NCI-H2081 (cell line): ENCODE results near the gene P2RX6.
A peak's percentile ranks its signal among the peaks of the same experiment; 100 is the strongest.

ENCODE experiments used
- DNase-seq, 2 experiments: peaks; one replicate each; lab custom pipeline; 2025; lab: John Stamatoyannopoulos, UW

P2RX6 gene

DNA sequence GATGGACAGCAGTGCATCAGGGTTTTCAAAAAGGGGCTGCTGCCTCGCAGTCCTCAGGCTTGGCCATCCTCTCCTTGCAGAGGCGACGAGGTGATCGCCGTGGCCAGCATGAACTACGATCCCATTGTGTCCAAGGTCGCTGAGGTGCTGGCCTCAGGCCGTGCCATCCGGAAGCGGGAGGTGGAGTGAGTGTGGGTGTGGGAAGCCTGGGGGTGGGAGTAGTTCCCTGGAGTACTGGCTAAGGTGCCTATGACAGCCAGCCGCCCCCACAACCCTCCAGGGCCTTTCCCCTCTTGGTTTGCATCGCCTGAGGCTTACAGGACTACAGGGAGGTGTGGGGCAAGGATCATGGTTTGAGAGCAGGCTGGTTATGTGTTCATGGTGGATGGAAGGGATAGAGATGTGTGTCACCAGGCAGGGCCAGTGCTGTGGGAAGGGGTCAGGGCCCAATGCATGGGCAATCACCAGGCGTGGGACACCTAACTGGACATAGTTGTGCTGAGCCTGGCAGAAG is 35.0 kb upstream of the P2RX6 start:
- DNase-seq, result no peak

DNA sequence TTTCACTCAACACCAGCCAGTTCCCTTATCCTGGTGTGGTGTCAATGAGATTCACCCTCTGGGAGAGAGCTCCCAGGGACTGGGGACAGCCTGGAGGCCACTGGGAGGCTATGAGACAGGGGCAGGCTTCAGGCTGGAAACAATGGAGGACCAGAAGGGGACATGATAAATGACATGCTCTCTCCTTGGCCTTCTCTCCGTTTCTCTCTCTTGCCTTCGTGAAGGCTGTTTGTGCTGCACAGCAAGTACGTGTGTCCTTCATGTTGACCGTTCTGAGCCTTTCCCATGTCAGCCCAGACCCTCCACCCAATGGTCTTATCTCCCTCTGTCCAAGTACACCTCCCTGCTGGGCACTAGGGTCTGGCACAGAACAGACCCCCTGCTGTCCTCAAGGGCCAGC is 34.4 kb upstream of the P2RX6 start:
- DNase-seq, result no peak

DNA sequence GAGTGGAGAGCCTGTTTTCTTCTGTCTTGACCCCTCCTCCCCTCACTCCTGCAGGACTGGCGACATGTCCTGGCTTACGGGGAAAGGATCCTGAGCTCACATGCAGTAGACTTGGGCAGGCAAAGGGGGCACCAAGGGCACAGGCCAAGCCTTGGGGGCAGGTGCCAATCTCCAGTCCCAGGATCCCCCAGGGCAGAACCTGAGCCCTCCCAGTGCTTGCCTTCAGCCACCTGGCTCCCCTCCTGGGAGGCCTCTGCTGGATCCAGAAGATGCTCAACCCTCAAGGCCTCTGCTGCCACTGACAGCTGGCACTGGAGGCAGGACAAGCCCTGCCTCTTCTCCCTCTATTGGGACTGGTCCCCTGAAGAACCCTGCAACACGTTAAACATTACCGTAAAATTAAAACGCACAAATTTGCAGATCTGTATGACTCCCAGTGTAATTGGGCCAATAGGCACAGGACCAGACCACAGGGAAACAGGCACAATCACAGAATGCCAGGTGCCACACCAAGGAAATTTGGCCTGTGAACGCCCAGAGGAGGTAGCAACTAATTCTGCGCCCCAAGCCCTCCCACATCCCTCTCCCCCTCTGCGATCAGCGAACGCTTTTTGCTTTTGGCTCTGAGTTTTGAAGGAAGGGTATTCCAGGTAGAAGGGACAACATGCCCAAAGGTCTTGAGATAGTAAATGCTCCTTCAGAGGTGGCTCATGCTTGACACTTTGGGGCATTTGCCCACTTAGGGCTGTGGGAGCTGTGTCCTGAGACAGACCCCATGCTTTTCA is 33.8 kb upstream of the P2RX6 start:
- no peak for DNase-seq

DNA sequence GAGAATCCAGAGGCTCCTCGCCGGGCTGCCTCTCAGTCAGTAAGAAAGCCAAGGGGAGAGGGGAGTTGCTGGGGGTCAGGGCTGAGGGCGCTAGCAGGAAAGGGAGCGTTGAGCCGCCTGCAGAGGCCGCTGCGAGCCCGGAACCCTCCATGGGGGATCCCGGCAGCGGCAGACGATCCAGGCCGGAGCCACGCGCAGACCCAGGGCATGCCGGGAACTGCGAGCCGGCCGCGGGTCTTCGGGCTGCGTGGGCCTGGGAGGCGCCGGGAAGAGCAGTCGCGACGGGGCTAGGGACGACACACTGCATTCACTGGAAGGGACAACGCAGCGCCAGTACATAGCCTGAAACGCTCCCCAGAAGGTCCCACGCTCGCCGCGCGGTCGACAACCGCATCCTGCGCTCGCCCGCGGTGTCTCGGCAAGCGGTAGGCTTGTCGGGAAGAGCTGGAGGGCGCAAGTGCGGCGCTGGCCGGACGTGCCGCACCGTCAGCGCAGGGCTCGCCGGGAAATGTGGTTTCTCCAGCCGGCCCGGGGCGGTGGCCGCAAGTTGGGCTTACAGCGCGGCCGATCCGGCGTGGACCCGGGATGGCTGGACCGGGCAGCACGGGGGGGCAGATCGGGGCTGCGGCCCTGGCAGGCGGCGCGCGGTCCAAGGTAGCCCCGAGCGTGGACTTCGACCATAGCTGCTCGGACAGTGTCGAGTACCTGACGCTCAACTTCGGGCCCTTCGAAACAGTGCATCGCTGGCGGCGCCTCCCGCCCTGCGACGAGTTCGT is 33.0 kb upstream of the P2RX6 start, which contains the start of gene LZTR1:
LZTR1 (plus strand) TSS at position 511 of the 776 bp plus-strand sequence; CDS start at position 586, 75 bp downstream.
- peak; percentile 63 to 76 for DNase-seq

DNA sequence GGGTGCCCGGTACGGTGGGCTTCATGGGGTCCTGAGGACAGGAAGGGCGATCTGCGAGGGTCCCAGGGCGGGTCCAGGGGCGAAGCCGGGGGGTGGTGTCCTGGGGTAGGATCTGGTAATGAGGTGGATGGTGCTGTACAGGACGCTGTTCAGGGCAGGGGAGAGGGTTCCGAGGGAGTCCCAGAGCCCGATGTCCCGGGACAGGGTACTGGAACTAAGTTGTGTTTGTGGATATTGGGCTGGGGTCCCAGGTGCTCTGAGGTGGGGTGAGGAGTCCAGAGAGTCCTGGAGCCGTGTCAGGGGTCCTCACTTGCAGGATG is 32.4 kb upstream of the P2RX6 start:
- no peak for DNase-seq

DNA sequence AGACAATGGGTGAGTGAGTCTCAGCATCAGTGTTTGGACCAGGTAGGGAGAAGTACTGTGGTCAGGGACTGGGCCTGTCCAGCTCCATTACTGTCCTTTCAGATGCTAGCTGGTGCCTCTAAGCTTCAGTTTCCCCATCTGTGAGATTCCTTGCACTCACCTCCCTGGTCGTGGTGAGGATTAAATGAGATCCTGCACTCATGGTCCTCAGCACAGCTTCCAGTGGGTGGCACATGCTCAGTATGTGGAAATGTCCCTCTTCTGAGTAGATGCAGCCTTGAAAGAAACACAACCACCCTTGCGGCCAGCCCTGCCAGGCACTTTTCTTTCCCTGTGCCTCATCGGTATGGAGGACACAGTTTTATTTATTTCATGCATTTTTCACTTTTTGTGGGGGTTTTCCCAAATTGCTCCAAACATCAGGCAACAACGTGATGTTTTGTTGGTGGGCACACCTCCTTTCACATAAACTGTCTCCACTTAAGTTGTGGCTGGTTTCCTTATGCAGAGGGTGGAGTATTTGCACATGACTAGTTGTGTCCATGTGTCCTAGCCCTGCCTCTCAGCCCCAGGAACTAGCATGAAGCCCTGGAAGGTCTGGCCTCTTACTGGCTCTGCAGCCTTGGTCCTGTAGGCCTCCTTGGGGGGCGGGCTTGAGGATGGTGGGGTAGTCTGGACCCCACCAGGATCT is 31.7 kb upstream of the P2RX6 start:
- no peak for DNase-seq

DNA sequence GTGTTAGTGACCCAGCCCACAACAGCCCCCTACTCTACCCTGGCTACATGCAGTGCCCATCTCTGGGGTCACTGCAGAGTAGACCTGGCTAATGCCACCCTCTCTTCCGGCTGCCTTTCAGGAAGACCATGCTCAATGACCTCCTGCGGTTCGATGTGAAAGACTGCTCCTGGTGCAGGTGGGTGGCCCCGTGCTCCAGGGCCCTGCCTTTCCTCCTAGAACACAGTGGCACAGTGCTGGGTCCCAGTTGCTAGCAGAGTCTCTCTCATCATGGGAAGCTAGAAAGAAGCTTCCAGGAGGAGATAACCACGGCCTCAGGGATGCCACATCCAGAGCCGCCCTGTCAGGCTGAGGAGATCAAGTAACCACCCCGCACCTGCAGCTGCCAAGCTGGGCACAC is 29.2 kb upstream of the P2RX6 start:
- no peak for DNase-seq

DNA sequence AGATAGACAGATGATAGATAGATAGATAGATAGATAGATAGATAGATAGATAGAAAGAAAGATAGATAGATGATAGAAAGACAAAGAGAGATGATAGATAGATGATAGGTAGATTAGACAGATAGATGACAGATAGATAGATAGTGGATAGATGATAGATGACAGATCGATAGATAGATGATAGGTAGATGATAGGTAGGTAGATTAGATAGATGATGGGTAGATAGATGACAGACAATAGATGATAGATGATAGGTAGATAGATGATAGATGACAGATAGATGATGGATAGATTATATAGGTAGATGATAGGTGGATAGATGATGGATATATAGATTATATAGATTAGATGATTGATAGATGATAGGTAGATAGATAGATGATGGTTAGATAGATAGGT is 28.6 kb upstream of the P2RX6 start:
- no peak for DNase-seq

DNA sequence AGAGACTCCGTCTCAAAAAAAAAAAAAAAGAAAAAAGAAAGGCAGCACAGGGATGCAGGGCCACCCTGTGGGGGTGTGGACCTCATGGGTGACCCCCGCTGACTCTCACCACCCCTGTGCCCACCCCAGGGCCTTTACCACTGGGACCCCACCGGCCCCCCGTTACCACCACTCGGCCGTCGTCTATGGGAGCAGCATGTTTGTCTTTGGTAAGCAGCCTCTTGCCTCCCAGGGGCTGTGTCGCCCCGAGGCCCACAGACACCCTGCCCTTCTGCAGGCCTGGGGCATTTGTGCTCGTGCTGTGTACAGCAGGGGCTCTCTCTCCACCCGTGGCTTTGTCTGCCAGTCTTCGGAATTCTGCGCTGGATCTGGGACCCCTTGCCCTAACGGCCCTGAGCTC is 27.6 kb upstream of the P2RX6 start:
- no peak for DNase-seq

DNA sequence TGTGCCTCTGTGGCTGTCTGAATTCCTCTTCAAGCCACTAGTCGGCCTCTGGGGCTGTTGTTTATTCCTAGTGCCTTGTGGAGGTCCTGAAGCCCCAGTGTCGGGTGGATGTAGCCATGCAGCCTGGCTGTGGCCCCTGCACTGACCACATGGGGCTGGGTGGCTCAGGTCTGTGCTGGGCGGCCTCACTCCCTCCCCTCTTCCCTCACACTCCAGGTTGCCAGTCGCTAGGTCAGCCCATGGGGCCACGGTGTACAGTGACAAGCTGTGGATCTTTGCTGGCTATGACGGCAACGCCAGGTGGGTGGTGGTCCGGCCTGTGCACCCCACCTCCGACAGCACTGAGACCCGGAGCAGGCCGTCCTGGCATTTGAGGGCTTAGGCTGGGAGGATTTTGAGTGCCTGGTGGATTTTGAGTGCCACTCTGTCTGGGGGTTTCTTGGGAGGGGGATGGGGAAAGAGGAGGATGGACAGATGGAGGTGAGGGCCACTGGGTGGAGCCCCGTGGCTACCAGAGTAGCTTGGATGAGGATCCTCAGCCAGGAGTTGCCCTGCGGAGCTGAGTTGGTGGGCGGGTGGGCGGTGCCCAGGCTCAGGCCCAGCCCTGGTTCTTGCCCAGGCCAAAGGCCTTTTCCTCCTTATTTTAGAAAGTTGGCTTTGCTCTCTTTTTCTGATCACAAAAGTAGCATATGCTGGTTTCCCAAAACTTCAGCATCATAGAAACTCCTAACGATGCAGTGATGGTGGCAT is 26.2 kb upstream of the P2RX6 start:
- DNase-seq, result no peak

DNA sequence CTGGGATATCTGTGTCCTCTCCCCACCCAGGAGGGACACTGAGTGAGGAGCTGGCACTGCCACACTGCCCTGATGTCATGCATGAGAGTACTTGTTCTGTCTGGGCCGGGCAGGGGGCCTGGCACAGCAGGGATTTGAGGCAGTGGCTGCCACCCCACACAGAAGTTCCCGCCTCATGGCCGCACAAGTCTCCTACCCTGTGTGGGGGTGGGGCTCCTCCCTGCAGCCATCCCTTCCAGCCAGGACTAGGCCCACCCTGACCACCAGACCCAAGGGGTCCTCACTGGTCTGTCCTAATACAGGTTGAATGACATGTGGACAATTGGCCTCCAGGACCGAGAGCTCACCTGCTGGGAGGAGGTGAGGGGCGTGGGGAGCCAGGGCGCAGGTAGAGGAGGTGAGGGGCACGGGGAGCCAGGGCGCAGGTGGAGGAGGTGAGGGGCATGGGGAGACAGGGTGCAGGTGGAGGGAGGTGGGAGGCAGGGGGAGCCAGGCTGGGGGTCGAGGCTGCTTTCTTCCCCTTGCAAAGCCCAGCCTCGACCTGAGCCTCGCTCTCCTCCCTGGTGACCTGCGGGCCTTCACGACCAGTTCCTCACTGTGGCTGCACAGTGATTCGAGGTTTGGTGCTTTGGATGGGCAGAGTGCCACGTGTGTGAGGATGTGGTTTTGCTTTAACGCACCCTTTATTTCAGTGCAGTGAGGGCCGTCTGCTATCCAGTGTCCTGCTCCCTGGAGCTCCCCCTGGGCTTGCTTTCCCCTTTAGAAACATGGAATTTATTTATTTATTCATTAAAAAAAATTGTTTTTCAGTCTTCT is 25.4 kb upstream of the P2RX6 start:
- DNase-seq, result no peak

DNA sequence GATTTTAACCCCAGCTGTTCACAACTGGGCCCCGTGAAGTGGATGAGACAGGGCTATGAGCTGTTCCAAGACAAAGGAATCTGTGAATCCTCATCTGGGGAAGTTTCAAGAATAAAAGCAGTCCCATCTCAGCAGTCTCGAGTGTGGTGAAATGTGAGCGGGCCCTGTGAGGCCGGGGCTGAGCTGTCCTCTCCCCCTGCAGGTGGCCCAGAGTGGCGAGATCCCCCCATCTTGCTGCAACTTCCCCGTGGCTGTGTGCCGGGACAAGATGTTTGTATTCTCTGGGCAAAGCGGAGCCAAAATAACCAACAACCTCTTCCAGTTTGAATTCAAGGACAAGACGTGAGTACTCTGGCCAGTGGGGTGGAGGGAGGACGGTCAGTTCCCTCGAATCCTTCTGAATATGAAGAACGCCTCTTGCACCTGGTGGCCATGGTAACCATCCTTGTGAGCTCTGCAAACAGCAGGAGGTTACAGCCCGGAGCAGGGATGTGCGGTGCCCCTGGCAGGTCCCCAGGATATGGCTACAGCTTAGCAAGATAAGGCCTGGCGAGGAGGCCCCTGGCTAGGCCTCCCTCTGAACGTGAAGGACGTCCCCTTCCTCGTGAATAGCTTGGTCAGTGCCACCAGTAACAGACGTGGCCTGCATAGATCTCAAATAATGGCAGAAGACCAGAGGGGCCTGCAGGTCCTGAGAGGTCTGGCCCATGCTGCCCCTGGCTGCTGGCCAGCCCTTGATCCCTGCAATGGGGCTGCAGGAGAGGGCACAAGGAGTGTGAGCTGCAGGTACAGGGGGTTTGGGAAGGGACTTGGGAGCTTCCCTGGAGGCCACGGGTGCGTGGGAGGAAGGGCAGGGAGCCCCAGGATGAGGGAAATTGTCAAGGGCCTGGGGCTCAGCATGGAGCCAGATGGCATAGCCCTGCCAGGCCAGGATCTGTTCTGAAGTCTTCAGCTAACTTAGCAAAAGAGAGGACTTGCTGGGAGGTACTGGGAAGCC is 24.5 kb upstream of the P2RX6 start:
- DNase-seq, result no peak

DNA sequence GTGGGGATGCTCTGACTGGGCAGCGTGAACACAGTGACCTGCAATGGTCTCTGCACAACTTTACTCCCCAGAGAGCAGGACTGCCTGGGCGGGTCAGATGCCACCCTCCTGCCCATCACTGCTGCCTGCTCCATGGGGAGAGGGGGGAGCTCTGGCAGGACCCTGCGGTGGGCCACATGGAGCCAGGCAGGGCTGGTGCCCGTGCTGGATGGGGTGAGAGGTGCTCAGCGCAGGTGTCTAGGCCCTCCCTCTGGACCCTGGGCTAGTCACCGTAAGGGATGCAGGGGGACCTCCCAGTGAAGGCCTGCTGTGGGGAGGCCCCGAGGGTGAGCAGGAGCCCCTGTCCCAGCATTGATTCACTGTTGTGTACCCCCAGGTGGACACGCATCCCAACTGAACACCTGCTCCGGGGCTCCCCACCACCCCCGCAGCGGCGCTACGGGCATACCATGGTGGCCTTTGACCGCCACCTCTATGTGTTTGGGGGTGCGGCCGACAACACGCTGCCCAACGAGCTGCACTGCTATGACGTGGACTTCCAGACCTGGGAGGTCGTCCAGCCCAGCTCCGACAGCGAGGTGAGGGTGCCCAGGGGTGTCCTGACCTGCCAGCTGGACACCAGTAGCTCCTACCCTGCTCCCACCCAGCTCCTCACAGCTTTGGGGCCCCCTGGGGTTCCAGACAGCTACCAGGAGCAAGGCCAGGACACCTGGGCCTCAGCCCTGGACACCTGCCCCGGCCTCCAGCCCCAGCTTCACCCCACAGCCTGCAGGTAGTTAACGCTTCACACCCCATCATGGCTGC is 23.5 kb upstream of the P2RX6 start:
- no peak for DNase-seq

DNA sequence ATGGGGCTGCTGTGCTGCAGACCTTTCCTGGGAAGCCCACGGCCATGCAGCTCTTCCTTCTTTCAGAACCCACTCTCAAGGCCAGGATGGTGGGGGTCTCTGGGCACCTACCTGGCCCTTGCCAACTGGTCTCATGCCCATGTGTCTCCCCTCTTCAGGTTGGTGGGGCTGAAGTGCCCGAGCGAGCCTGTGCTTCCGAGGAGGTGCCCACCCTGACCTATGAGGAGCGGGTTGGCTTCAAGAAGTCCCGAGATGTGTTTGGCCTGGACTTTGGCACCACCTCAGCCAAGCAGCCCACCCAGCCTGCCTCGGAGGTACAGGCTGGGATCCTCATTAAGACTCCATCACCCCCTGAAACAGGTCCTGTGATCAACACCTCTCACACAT is 22.9 kb upstream of the P2RX6 start:
- no peak for DNase-seq

DNA sequence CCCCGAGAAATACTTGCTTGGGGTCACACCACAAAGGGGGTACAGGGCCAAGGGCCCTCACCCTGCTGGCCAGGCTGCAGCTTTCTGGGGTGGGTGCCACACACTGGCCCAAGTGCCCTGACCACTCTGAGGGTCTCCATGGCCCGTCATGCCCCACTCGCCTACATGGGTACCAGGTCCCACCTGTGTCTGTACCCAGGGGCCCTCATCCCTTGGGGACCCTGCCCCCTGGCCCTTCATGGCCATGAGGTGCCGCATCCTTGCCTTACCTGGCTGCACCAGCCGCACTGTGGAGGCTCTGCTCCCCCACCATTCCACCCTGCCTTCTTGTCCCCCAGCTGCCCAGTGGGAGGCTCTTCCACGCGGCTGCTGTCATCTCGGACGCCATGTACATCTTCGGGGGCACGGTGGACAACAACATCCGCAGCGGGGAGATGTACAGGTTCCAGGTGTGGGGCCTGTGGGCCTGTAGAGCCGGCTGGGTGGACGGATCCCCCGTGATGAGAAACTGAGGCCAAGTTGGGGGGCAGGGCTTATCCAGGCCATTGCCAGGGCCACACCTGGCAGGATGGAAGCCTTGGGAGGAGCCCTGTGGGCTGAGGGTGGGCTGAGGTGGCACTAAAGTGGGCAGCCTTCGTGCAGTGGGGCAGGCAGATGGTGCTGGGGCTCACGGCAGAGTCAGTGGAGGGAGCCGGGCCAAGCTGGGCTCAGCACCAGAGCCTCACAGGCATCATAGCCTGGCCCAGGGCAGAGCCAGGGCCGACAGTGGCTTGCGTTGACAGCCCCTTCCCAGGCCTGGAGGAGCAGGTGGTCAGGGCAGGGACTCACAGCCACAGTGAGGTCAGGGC is 22.3 kb upstream of the P2RX6 start:
- DNase-seq, result no peak

DNA sequence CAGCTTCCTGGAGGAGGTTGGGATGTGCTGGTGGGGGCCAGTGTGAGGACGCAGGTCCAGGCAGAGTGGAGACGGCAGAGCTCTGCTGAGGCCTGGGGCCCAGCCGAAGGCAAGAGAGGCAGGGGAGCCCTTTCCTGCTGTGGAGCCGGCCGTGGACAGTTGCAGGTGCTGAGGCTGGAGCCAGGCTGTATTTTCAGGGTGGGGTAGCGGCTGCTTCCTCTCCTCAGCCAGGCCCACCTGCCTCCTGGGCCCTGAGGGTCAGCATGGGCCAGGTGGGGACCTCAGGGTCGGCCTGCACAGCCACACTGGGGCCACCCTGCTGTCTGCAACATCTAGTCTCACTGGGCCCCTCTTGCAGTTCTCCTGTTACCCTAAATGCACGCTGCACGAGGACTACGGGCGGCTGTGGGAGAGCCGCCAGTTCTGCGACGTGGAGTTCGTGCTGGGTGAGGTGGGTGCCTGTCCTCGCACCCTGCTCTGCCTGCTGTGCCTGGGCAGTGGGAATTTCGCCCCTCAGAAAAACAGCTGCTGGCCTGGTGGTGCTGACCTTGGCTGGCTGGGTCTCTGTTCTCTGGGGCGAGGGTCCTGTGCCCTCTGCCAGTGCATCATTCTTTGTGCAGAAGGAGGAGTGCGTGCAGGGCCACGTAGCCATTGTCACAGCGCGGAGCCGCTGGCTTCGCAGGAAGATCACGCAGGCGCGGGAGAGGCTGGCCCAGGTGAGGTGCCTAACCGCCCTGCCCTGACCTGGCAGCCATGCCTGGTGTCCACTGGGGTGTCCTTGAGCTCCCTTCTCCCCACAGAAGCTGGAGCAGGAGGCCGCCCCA is 21.4 kb upstream of the P2RX6 start:
- no peak for DNase-seq
